CD4-positive, alpha-beta T cell treated with Interleukin-10 for 1 hour (primary cell): ENCODE measurements around the gene KRT12.
"Not testable (repeated sequence)": the region's sequence is repeated elsewhere in the genome, so short reads cannot be mapped to it uniquely, and the experiment has no call there.

Experiments
- DNase-seq: peaks from one replicate; pipeline ENCODE4 v3.0.0-alpha.2; 2020

The KRT12 gene

GRCh38 chr17:40883626-40884334 lies 16.8 kb upstream of the KRT12 start:
- DNase-seq, result no peak

GRCh38 chr17:40883031-40883430 lies 16.0 kb upstream of the KRT12 start:
- no peak for DNase-seq

- DNase-seq, result no peak
Observed at GRCh38 chr17:40879026-40879425, 12.0 kb upstream of the KRT12 start.

- DNase-seq, result no peak
Observed at GRCh38 chr17:40878044-40878443, 11.0 kb upstream of the KRT12 start.

GRCh38 chr17:40873801-40874200 lies 6.8 kb upstream of the KRT12 start:
- no peak for DNase-seq

- no peak for DNase-seq
Observed at GRCh38 chr17:40873255-40873654, 6.2 kb upstream of the KRT12 start.

GRCh38 chr17:40872416-40872815 lies 5.4 kb upstream of the KRT12 start:
- DNase-seq, result no peak

GRCh38 chr17:40871316-40871715 lies 4.3 kb upstream of the KRT12 start:
- DNase-seq, result no peak

- no peak for DNase-seq
Observed at GRCh38 chr17:40870136-40870535, 3.1 kb upstream of the KRT12 start.

- no peak for DNase-seq
Observed at GRCh38 chr17:40864661-40865390, 2.2 kb downstream of the KRT12 start.

- no peak for DNase-seq
Observed at GRCh38 chr17:40862985-40863733, 3.9 kb downstream of the KRT12 start.

- DNase-seq, result no peak
Observed at GRCh38 chr17:40859536-40859935, 7.5 kb downstream of the KRT12 start.

GRCh38 chr17:40858667-40859066 lies 8.4 kb downstream of the KRT12 start:
- not testable (repeated sequence) for DNase-seq

GRCh38 chr17:40857535-40857934 lies 9.5 kb downstream of the KRT12 start:
- no peak for DNase-seq

GRCh38 chr17:40854175-40854814 lies 12.7 kb downstream of the KRT12 start:
- no peak for DNase-seq

GRCh38 chr17:40852364-40852763 lies 14.7 kb downstream of the KRT12 start:
- no peak for DNase-seq

- no peak for DNase-seq
Observed at GRCh38 chr17:40850293-40850972, 16.6 kb downstream of the KRT12 start.

GRCh38 chr17:40849723-40850122 lies 17.3 kb downstream of the KRT12 start:
- no peak for DNase-seq

GRCh38 chr17:40848583-40849235 lies 18.3 kb downstream of the KRT12 start:
- no peak for DNase-seq

GRCh38 chr17:40846515-40847144 lies 20.4 kb downstream of the KRT12 start:
- no peak for DNase-seq

- DNase-seq, result no peak
Observed at GRCh38 chr17:40844671-40845107, 22.3 kb downstream of the KRT12 start.

GRCh38 chr17:40843242-40843641 lies 23.8 kb downstream of the KRT12 start:
- no peak for DNase-seq
